PC-9 (cell line): ENCODE results near the gene CDC123. TPM values are rescaled to one million over a fixed set of nuclear protein-coding genes. Genes with fewer than 3 reads are reported as not detected.

ENCODE experiments used
- BruUV-seq: library from RNA; stranded (reverse); fragments of 400-500 nt; replicated peaks from 2 replicates; lab custom pipeline; 2021; lab: Mats Ljungman, UMichigan
- CTCF ChIA-PET: fragments of 300-600 bp; sonication (Branson Sonifier 250); formaldehyde crosslinking; loops from one replicate; lab custom pipeline; 2022; ENCODE audit warnings: antibody characterized with exemption; lab: Charles Lee
- POLR2A ChIA-PET: fragments of 300-600 bp; sonication (Branson Sonifier 250); formaldehyde crosslinking; loops from one replicate; lab custom pipeline; 2022; ENCODE audit warnings: antibody characterized with exemption; ENCODE audit not compliant: unreplicated experiment; lab: Charles Lee
- DNase-seq, 2 experiments: peaks; one replicate each; pipeline versions ENCODE4 v3.0.0 to v3.0.0-alpha.2; 2015 to 2022; ENCODE audit warnings: mixed read lengths in 1 of 2
- H2AFZ ChIP-seq: fragments of 200-600 bp; sonication (generic); 2 replicates; pipeline ENCODE4 v1.8.1; 2017; ENCODE audit warnings: antibody characterized with exemption
- H3F3A ChIP-seq: fragments of 200-600 bp; sonication (generic); 2 replicates; pipeline ENCODE4 v1.8.1; 2017; ENCODE audit warnings: antibody characterized with exemption, mild to moderate bottlenecking, low read depth; ENCODE audit not compliant: insufficient read depth
- H3K27ac ChIP-seq: fragments of 200-600 bp; sonication (generic); 2 replicates; pipeline ENCODE4 v1.6.1; 2016; ENCODE audit warnings: mixed run types
- H3K27me3 ChIP-seq: fragments of 200-600 bp; sonication (generic); 2 replicates; pipeline ENCODE4 v1.6.1; 2016; ENCODE audit warnings: low read depth, mixed run types; ENCODE audit not compliant: insufficient read depth
- H3K36me3 ChIP-seq: fragments of 200-600 bp; sonication (generic); 2 replicates; pipeline ENCODE4 v1.6.1; 2016; ENCODE audit warnings: low read depth, mixed run types
- H3K4me1 ChIP-seq: fragments of 200-600 bp; sonication (generic); replicated peaks from 2 replicates; pipeline ENCODE4 v1.6.1; 2016; ENCODE audit warnings: mixed run types; ENCODE audit not compliant: insufficient read depth
- H3K4me2 ChIP-seq: fragments of 200-600 bp; sonication (generic); 2 replicates; pipeline ENCODE4 v1.6.1; 2017; ENCODE audit warnings: mixed run types
- H3K4me3 ChIP-seq: fragments of 200-600 bp; sonication (generic); 2 replicates; pipeline ENCODE4 v1.6.1; 2016; ENCODE audit warnings: mixed run types
- H3K79me2 ChIP-seq: fragments of 200-600 bp; sonication (generic); 2 replicates; pipeline ENCODE4 v1.6.1; 2017; ENCODE audit warnings: low read depth, mixed run types
- H3K9me2 ChIP-seq: fragments of 200-600 bp; sonication (generic); 2 replicates; pipeline ENCODE4 v1.8.1; 2017; ENCODE audit warnings: mild to moderate bottlenecking; ENCODE audit not compliant: insufficient read depth
- H3K9me3 ChIP-seq: fragments of 200-600 bp; sonication (generic); 2 replicates; pipeline ENCODE4 v1.8.1; 2016; ENCODE audit warnings: low read depth; ENCODE audit not compliant: insufficient read depth
- H4K20me1 ChIP-seq: fragments of 200-600 bp; sonication (generic); 2 replicates; pipeline ENCODE4 v1.8.1; 2017; ENCODE audit not compliant: insufficient read depth
- CTCF ChIP-seq: fragments of 200-600 bp; sonication (generic); conservative IDR thresholded peaks from 2 replicates; pipeline ENCODE4 v1.6.1; 2017; ENCODE audit warnings: mixed run types, antibody characterized with exemption, mild to moderate bottlenecking, moderate library complexity
- EZH2 ChIP-seq: fragments of 200-600 bp; sonication (generic); IDR thresholded peaks from 2 replicates; pipeline ENCODE4 v1.8.0; 2017; ENCODE audit warnings: antibody characterized with exemption, low read depth
- intact Hi-C: fragments of 100-400 bp; cut with micrococcal nuclease; formaldehyde crosslinking; loops from one replicate; pipeline ENCODE4 v1.10.0; 2022; ENCODE audit not compliant: unreplicated experiment
- total RNA-seq: library from RNA; stranded (reverse); gene quantifications from 2 replicates; pipeline ENCODE4 v1.2.3, GENCODE V29; 2021

Gene CDC123
- total RNA-seq, 1 experiment from 2014 or later: 86.0 TPM

GRCh38 chr10:12184165-12184564, 11.8 kb upstream of the CDC123 start:
- no peaks in the 10 kb centered on the region for H3K36me3 ChIP-seq
- H4K20me1 ChIP-seq: no peaks in the 10 kb centered on the region
- H3K27me3 ChIP-seq: no peaks in the 10 kb centered on the region
- no peak overlapping the region for H3K4me2 ChIP-seq
- H3K79me2 ChIP-seq: peaks cover 6% of the 10 kb centered on the region; the same call in 1 of the 2 replicates
- no peaks in the 10 kb centered on the region for H3K9me3 ChIP-seq
- H3K4me1 ChIP-seq: no peaks in the 10 kb centered on the region
- ChIA-PET CTCF (interaction anchor here (0.7 kb wide), 1 partner anchor 748 kb away, joined by 6 read pairs; no protein-coding TSS in a partner anchor), POLR2A (no interaction called here)
- BruUV-seq: no TSS peak
- intact Hi-C loops: no loop called here
- no peaks in the 10 kb centered on the region for H3K9me2 ChIP-seq
- no peak overlapping the region for H3K27ac ChIP-seq
- H3K4me3 ChIP-seq: no peak overlapping the region
- DNase-seq: no peak
- H3F3A ChIP-seq: no peaks in the 10 kb centered on the region
- TF ChIP-seq EZH2 (no peak), CTCF (no peak)
- no peak overlapping the region for H2AFZ ChIP-seq

GRCh38 chr10:12186323-12186722, 9.7 kb upstream of the CDC123 start:
- CTCF ChIA-PET: no interaction called here
- H3F3A ChIP-seq: no peaks in the 10 kb centered on the region
- no peaks in the 10 kb centered on the region for H3K4me1 ChIP-seq
- BruUV-seq: no TSS peak
- H3K79me2 ChIP-seq: peaks cover 20% of the 10 kb centered on the region
- POLR2A ChIA-PET: no interaction called here
- no peaks in the 10 kb centered on the region for H3K9me3 ChIP-seq
- H3K4me2 ChIP-seq: no peak overlapping the region
- DNase-seq: no peak
- H3K27ac ChIP-seq: no peak overlapping the region
- H3K4me3 ChIP-seq: no peak overlapping the region
- no peaks in the 10 kb centered on the region for H3K9me2 ChIP-seq
- H4K20me1 ChIP-seq: no peaks in the 10 kb centered on the region
- H3K27me3 ChIP-seq: no peaks in the 10 kb centered on the region
- TF ChIP-seq CTCF (no peak), EZH2 (no peak)
- intact Hi-C loops: no loop called here
- H2AFZ ChIP-seq: no peak overlapping the region
- H3K36me3 ChIP-seq: no peaks in the 10 kb centered on the region

- Histone ChIP-seq H3K4me2 (no peak overlapping the region), H3K4me3 (no peak overlapping the region), H3K9me2 (no peaks in the 10 kb centered on the region), H3F3A (no peaks in the 10 kb centered on the region), H3K27ac (no peak overlapping the region), H3K36me3 (no peaks in the 10 kb centered on the region), H3K27me3 (no peaks in the 10 kb centered on the region), H3K79me2 (peaks cover 30% of the 10 kb centered on the region), H4K20me1 (no peaks in the 10 kb centered on the region), H2AFZ (no peak overlapping the region), H3K4me1 (no peaks in the 10 kb centered on the region), H3K9me3 (no peaks in the 10 kb centered on the region)
- TF ChIP-seq CTCF: no peak
- no peak for TF ChIP-seq EZH2
- BruUV-seq: no TSS peak
- POLR2A ChIA-PET: no interaction called here
- DNase-seq: no peak
- intact Hi-C loops: no loop called here
- CTCF ChIA-PET: no interaction called here
Observed at GRCh38 chr10:12187321-12187905, 8.6 kb upstream of the CDC123 start.
